Measurements from ENCODE around the gene GLIS1. TPM values are rescaled to one million over a fixed set of nuclear protein-coding genes. Genes with fewer than 3 reads are reported as not detected.

GLIS1 gene
- total RNA-seq, 2 donors from 2014 or later: 2.6 TPM; not detected in 1

- H3K36me3 ChIP-seq: no peaks in the 10 kb centered on the region
- DNase-seq (ENCODE audit: low spot score): no peak
- no peak for ATAC-seq (ENCODE audit: insufficient number of reproducible peaks, low FRiP score, low read depth)
- H3K4me3 ChIP-seq: no peak overlapping the region
- H3K4me1 ChIP-seq (ENCODE audit: control insufficient read depth in 1 of 2, low read depth in 2 of 2): no peaks in the 10 kb centered on the region
- no peaks in the 10 kb centered on the region for H3K27me3 ChIP-seq (replicated peaks; ENCODE audit: insufficient read depth)
- TF ChIP-seq CTCF (IDR thresholded peaks at IDR 0.05): no peak
- no peak overlapping the region for H3K27ac ChIP-seq
- H3K9me3 ChIP-seq: no peaks in the 10 kb centered on the region
Measured at GRCh38 chr1:53645690-53646078, 93.3 kb downstream of the GLIS1 start.

- TF ChIP-seq CTCF (IDR thresholded peaks at IDR 0.05): no peak
- ATAC-seq (ENCODE audit: insufficient number of reproducible peaks, low FRiP score, low read depth) (no peak), DNase-seq (ENCODE audit: low spot score) (no peak)
- H3K4me1 ChIP-seq (ENCODE audit: control insufficient read depth in 1 of 2, low read depth in 2 of 2): no peaks in the 10 kb centered on the region
- no peak overlapping the region for H3K27ac ChIP-seq
- H3K36me3 ChIP-seq: no peaks in the 10 kb centered on the region
- no peaks in the 10 kb centered on the region for H3K27me3 ChIP-seq (replicated peaks; ENCODE audit: insufficient read depth)
- no peaks in the 10 kb centered on the region for H3K9me3 ChIP-seq
- H3K4me3 ChIP-seq: no peak overlapping the region
Measured at GRCh38 chr1:53644909-53645689, 93.9 kb downstream of the GLIS1 start.

GRCh38 chr1:53644496-53644895 is 94.5 kb downstream of the GLIS1 start:
- no peaks in the 10 kb centered on the region for H3K36me3 ChIP-seq
- TF ChIP-seq CTCF (IDR thresholded peaks at IDR 0.05): no peak
- H3K27ac ChIP-seq: no peak overlapping the region
- no peaks in the 10 kb centered on the region for H3K27me3 ChIP-seq (replicated peaks; ENCODE audit: insufficient read depth)
- no peaks in the 10 kb centered on the region for H3K9me3 ChIP-seq
- no peaks in the 10 kb centered on the region for H3K4me1 ChIP-seq (ENCODE audit: control insufficient read depth in 1 of 2, low read depth in 2 of 2)
- DNase-seq (ENCODE audit: low spot score) (no peak), ATAC-seq (ENCODE audit: insufficient number of reproducible peaks, low FRiP score, low read depth) (no peak)
- no peak overlapping the region for H3K4me3 ChIP-seq

GRCh38 chr1:53643881-53644390 is 95.0 kb downstream of the GLIS1 start:
- H3K4me1 ChIP-seq (ENCODE audit: control insufficient read depth in 1 of 2, low read depth in 2 of 2): no peaks in the 10 kb centered on the region
- no peak for TF ChIP-seq CTCF (IDR thresholded peaks at IDR 0.05)
- H3K27ac ChIP-seq: no peak overlapping the region
- H3K36me3 ChIP-seq: no peaks in the 10 kb centered on the region
- H3K4me3 ChIP-seq: no peak overlapping the region
- no peak for DNase-seq (ENCODE audit: low spot score)
- H3K9me3 ChIP-seq: no peaks in the 10 kb centered on the region
- ATAC-seq (ENCODE audit: insufficient number of reproducible peaks, low FRiP score, low read depth): no peak
- H3K27me3 ChIP-seq (replicated peaks; ENCODE audit: insufficient read depth): no peaks in the 10 kb centered on the region

GRCh38 chr1:53643041-53643880 is 95.7 kb downstream of the GLIS1 start:
- H3K4me1 ChIP-seq (ENCODE audit: control insufficient read depth in 1 of 2, low read depth in 2 of 2): no peaks in the 10 kb centered on the region
- no peaks in the 10 kb centered on the region for H3K9me3 ChIP-seq
- no peak for TF ChIP-seq CTCF (IDR thresholded peaks at IDR 0.05)
- no peaks in the 10 kb centered on the region for H3K36me3 ChIP-seq
- H3K27ac ChIP-seq: no peak overlapping the region
- no peaks in the 10 kb centered on the region for H3K27me3 ChIP-seq (replicated peaks; ENCODE audit: insufficient read depth)
- ATAC-seq (ENCODE audit: insufficient number of reproducible peaks, low FRiP score, low read depth) (no peak), DNase-seq (ENCODE audit: low spot score) (no peak)
- no peak overlapping the region for H3K4me3 ChIP-seq

All from thoracic aorta (tissue), 2 donors.